GM12872 (cell line): ENCODE data around the gene C1orf21.

ENCODE experiments used
- TF ChIP-seq, protein P1 (sequence below): IDR thresholded peaks from 3 replicates; pipeline ENCODE4 v1.5.1; 2011; ENCODE audit warnings: low read depth, mild to moderate bottlenecking, low read length, moderate library complexity; ENCODE audit not compliant: insufficient read depth

C1orf21 gene

DNA sequence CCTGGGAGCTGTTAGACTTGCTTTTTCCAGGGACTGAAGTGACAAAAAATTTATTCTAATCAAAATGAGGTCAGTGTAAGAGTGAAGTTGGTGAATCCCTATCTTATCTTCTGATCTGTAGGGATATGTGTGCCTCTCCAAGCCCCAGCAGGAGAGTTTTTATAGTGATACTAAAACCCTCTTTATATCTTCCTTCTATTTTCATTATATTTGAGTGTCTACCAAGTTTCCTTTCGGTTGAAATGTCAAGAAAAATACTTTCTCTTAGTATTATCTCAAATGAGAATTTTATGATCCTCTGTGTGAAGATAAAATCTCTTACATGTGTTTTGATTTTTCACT, 18.9 kb downstream of the C1orf21 start:
- TF ChIP-seq, protein P1, sequence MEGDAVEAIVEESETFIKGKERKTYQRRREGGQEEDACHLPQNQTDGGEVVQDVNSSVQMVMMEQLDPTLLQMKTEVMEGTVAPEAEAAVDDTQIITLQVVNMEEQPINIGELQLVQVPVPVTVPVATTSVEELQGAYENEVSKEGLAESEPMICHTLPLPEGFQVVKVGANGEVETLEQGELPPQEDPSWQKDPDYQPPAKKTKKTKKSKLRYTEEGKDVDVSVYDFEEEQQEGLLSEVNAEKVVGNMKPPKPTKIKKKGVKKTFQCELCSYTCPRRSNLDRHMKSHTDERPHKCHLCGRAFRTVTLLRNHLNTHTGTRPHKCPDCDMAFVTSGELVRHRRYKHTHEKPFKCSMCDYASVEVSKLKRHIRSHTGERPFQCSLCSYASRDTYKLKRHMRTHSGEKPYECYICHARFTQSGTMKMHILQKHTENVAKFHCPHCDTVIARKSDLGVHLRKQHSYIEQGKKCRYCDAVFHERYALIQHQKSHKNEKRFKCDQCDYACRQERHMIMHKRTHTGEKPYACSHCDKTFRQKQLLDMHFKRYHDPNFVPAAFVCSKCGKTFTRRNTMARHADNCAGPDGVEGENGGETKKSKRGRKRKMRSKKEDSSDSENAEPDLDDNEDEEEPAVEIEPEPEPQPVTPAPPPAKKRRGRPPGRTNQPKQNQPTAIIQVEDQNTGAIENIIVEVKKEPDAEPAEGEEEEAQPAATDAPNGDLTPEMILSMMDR, result no peak

DNA sequence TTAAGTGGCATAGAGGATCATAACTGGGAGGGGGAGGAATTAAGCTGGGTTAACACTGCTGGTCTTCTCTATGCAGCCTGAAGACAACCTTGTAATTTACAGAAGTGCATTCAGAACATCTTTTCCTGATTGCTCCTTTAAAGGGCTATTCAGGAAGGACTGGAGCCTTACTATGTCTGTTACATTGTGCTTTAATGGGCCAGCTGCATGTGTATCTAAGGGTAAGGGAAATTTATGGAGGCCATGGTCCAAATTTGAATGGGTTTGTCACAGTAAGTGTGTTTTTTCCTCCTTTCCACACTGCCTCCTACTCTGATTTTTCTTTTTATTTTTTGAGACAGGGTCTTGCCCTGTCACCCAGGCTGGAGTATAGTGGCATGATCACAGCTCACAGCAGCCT, 19.6 kb downstream of the C1orf21 start:
- TF ChIP-seq, protein P1, result no peak

DNA sequence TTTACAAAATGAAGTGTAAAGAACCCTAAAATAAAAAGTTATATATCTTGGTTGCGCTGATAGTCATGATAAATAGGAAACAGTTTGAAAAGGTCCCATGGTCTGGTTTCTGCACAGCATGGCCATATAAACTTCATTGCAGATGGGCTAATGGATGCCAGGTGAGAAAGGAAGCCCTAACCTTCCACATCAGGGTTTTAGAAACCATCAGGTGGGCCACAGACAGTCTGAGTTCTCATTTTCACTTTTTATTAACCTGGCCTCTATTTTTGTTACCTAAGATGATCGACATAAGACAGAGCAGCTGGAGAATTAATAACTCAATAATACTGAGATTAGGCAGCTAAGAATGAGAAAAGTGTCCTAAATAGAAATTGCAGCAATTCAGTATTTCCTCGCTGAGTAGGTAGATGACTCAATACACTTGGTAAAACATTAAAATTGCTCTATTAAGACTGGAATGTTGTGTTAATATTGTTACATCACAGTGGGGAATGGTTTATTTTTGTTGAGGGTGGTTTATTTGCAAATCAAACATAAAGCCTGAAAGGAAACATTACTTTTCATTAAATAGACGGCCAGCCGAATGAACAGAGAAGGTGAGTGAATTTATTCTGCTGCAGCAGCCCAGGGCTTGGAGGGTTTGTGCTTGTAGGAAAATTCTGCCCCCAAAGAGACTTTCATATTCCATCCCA, 21.1 kb downstream of the C1orf21 start:
- TF ChIP-seq, protein P1, result no peak

DNA sequence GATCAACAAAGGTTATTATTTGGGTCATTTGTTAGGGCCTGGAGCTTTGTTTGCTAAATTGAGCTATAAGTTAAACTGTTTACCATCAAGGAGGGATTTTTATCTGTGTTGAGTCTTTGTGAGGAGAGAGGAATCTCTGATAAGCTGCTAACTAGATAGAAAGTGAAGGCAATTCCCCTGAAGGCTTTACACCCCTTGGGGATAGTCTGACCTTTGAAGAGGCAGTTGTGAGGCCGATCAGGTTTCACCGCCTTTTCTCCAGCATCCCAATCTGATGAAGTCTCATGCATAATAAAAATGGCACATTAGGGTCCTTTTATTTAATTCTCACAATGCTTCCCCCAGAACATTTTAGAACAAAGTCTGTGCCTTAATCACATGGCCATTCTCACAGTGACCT, 21.8 kb downstream of the C1orf21 start:
- TF ChIP-seq, protein P1, result no peak

DNA sequence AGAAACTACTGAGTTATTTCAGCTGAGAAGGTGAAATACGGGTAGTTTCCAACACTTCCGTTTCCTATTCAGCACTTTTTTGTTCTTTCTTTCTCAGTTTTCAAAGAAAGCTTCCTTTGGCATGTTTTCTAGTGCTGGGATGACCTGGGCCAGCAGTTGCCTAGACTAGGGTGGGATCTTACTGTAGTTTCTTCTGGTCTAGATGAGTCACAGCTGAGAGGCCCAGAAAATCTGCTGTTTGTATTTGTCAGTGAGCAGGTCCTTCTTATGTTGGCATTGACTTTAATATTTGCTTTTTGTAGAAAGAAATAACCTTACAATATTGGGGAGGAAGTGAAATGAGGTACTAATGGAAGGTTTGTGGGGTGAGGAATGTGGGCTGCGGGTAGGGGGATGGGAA, 22.2 kb downstream of the C1orf21 start:
- TF ChIP-seq, protein P1, result no peak

DNA sequence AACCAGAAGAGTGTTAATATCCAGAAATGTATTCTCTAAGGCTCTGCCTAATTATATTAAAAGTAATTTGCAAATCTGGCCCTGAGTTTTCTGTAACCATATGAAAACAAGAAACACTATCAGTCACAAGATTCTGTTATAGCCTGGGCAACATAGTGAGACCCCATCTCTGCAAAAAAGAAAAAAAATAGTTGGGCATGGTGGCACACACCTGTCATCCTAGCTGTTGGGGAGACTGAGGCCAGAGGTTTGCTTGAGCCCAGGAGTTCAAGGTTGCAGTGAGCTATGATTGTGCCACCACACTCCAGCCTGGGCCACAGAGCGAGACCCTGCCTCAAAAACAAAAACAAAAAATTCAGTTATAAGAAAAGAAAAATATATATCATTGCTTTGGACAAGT, 25.6 kb downstream of the C1orf21 start:
- TF ChIP-seq, protein P1, result no peak

DNA sequence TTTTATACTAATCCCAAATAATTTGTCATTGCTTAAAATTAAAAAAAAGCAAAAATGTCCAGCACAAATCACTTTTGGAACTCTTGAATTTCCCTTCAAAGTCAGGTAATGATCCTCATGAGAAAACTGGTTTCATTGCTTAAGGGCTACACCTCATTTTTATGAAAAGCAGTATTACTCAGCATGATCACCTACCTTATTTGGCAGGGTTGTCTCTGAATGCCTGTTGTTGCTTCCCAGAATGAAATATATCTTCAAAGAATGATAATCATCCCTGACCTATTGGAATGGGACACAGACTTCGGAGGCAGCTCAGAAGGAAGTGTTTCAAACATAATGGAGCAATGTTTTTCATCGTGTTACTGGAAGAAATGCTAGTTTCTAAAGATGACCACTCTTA, 29.7 kb downstream of the C1orf21 start:
- TF ChIP-seq, protein P1, result no peak

DNA sequence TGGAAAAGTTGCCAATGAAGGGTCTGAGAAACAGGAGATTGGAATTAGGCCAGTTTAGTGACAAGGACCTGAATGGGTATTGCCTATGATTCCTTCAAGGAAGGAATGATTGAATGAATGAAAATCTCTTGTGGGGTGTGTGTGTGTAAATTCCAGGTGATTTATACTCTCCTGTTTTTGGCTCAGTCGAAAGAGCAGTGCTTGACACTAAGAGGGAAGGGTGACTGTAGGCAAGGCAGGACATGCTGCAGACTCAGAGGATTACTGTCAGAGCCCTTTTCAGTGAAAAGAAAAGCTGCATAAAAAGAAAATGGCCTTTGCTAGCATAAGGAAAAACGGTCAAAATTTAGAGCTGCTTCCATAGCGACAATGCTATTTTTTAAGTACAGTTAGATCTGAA, 30.1 kb downstream of the C1orf21 start:
- TF ChIP-seq, protein P1, result no peak
